NOMO-1 treated with DMSO at 0.1 percent for 48 hours (cell line): ENCODE data around the gene CCBE1.

Experiments
- DNase-seq: peaks from one replicate; lab custom pipeline; 2025; ENCODE audit not compliant: unreplicated experiment; lab: John Stamatoyannopoulos, UW

CCBE1 gene

GRCh38 chr18:59576541-59577385, 120.5 kb downstream of the CCBE1 start:
- no peak for DNase-seq

GRCh38 chr18:59575995-59576394, 121.2 kb downstream of the CCBE1 start:
- no peak for DNase-seq

GRCh38 chr18:59573962-59574361, 123.3 kb downstream of the CCBE1 start:
- no peak for DNase-seq

- DNase-seq = no peak
Observed at GRCh38 chr18:59571902-59572301, 125.3 kb downstream of the CCBE1 start.

- no peak for DNase-seq
Observed at GRCh38 chr18:59570796-59571195, 126.4 kb downstream of the CCBE1 start.

GRCh38 chr18:59570101-59570775, 127.0 kb downstream of the CCBE1 start:
- DNase-seq = no peak

GRCh38 chr18:59569390-59569791, 127.8 kb downstream of the CCBE1 start:
- DNase-seq = no peak

GRCh38 chr18:59567431-59567830, 129.8 kb downstream of the CCBE1 start:
- DNase-seq = no peak

GRCh38 chr18:59566533-59566971, 130.7 kb downstream of the CCBE1 start:
- DNase-seq = no peak

- DNase-seq = no peak
Observed at GRCh38 chr18:59565957-59566356, 131.3 kb downstream of the CCBE1 start.

GRCh38 chr18:59564561-59564960, 132.7 kb downstream of the CCBE1 start:
- no peak for DNase-seq

GRCh38 chr18:59563176-59563785, 133.9 kb downstream of the CCBE1 start:
- DNase-seq = no peak

- no peak for DNase-seq
Observed at GRCh38 chr18:59562751-59563150, 134.5 kb downstream of the CCBE1 start.

- no peak for DNase-seq
Observed at GRCh38 chr18:59561612-59562011, 135.6 kb downstream of the CCBE1 start.

GRCh38 chr18:59560556-59560955, 136.7 kb downstream of the CCBE1 start:
- no peak for DNase-seq

- DNase-seq = no peak
Observed at GRCh38 chr18:59559528-59559927, 137.7 kb downstream of the CCBE1 start.

- no peak for DNase-seq
Observed at GRCh38 chr18:59555995-59556659, 141.1 kb downstream of the CCBE1 start.

- no peak for DNase-seq
Observed at GRCh38 chr18:59554796-59555335, 142.4 kb downstream of the CCBE1 start.

GRCh38 chr18:59553273-59553870, 143.9 kb downstream of the CCBE1 start:
- no peak for DNase-seq

- no peak for DNase-seq
Observed at GRCh38 chr18:59551902-59552635, 145.2 kb downstream of the CCBE1 start.
